Measurements from ENCODE around the gene BLVRB. TPM values are rescaled to one million over a fixed set of nuclear protein-coding genes. Genes with fewer than 3 reads are reported as not detected.

Gene BLVRB
- total and polyA plus RNA-seq, 4 donors = 132 to 1,243 (median 252) TPM

GRCh38 chr19:40425450-40426287 is 39.9 kb downstream of the BLVRB start, which contains the start of gene SERTAD1:
Gene SERTAD1 (minus strand): TSS chr19:40425992. CDS start chr19:40423546, 2,446 bp downstream.
- Histone ChIP-seq H3K36me3 (ENCODE audit: control insufficient read depth in 4 of 4, insufficient read depth in 3 of 4, low read depth in 1 of 4, low read length in 3 of 4) (peaks cover 2 to 5% (median 4%) of the 10 kb centered on the region in 4 donors), H3K27me3 (ENCODE audit: control insufficient read depth in 4 of 4, insufficient read depth in 4 of 4, low read length in 3 of 4) (no peaks in the 10 kb centered on the region), H3K4me3 (ENCODE audit: low read depth in 1 of 3, low read length in 3 of 3) (peak within 1 kb of the TSS; percentile 74 to 82 (median 74)), H3K9me3 (ENCODE audit: control insufficient read depth in 4 of 4, low read length in 3 of 4) (no peaks in the 10 kb centered on the region), H3K27ac (ENCODE audit: low read depth in 1 of 2, low read length in 2 of 2) (peak within 1 kb of the TSS; percentile 88 to 95), H3K4me1 (ENCODE audit: control insufficient read depth in 4 of 4, insufficient read depth in 4 of 4, low read length in 3 of 4) (peaks cover 0 to 16% (median 9%) of the 10 kb centered on the region in 4 donors), H3K9ac (ENCODE audit: low read depth in 1 of 2, low read length in 2 of 2) (peak within 1 kb of the TSS; percentile 76 to 87)
- TF ChIP-seq GABPA (IDR thresholded peaks at IDR 0.05 in 1 of 2, conservative IDR thresholded peaks at IDR 0.05 in 1 of 2) = peak in 1 of 2 donors; percentile 64
- TF ChIP-seq ZBTB33 (IDR thresholded peaks at IDR 0.05) = peak; percentile 82
- no peak for TF ChIP-seq HNF4G (IDR thresholded peaks at IDR 0.05)
- peak; percentile 86 for TF ChIP-seq REST (IDR thresholded peaks at IDR 0.05)
- TF ChIP-seq RAD21 (IDR thresholded peaks at IDR 0.05) = peak; percentile 25 to 34
- peak; percentile 46 to 48 for TF ChIP-seq HNF4A (conservative IDR thresholded peaks at IDR 0.05)
- no peak for TF ChIP-seq FOXA2 (IDR thresholded peaks at IDR 0.05)
- TF ChIP-seq ATF3 (IDR thresholded peaks at IDR 0.05) = no peak
- TF ChIP-seq JUND (IDR thresholded peaks at IDR 0.05) = peak; percentile 22 to 23
- TF ChIP-seq EGR1 (IDR thresholded peaks at IDR 0.05; ENCODE audit: low read depth in 2 of 2) = peak; percentile 70 to 80
- peak; percentile 66 for TF ChIP-seq FOXA1 (IDR thresholded peaks at IDR 0.05)
- peak; percentile 94 for TF ChIP-seq MAX (IDR thresholded peaks at IDR 0.05)
- peak; percentile 39 for TF ChIP-seq CTCF (IDR thresholded peaks at IDR 0.05; ENCODE audit: low read depth, low read length, missing input control)
- TF ChIP-seq YY1 (IDR thresholded peaks at IDR 0.05) = peak; percentile 81
- TF ChIP-seq RXRA (IDR thresholded peaks at IDR 0.05) = peak; percentile 61 to 72
- TF ChIP-seq SP1 (IDR thresholded peaks at IDR 0.05) = peak; percentile 97
- TF ChIP-seq NR2F2 (IDR thresholded peaks at IDR 0.05) = no peak
- TF ChIP-seq TAF1 (conservative IDR thresholded peaks at IDR 0.05) = peak; percentile 97
- peak; percentile 100 for DNase-seq (ENCODE audit: low spot score)
- under 1% methylated on average over 75 of the region's 75 CpGs for WGBS

Data from liver (tissue), 9 donors.